Measurements from ENCODE around the gene LRP3.
A peak's percentile ranks its signal among the peaks of the same experiment; 100 is the strongest.

LRP3 gene

DNA sequence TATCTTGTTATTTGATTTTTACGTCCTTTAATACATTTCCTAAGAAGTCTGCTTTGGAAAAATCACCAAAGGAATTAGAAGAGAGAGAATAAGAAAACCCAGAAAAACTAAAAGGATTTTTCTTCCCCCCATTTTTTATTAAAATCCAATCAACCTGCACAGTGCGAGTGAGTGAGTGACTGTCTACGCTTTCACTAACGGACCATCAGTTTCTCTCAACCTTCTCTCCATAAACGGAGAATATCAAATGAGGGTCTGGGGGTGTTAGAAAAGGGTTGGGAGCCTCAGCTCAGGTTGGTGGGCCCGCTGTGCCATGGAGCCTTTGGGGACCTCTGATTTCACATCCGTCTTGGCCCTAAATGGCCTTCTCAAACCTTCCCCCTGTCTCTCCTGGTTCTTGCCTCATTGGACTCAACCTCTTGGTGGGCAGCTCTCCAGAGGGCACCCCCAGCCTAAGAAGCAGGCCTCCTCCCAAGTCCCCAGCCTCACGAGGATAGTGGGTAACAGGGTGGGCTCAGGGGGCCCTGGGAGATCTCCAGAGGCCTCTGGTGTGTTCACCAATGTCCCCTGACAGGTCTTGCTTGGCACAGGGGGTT is 763 bp upstream of the LRP3 start:
- H3K27me3 Mint-ChIP-seq: peaks cover 14% of the 10 kb centered on the region
- H3K27ac Mint-ChIP-seq: no peak overlapping the region
- no peaks in the 10 kb centered on the region for H3K9me3 Mint-ChIP-seq (ENCODE audit: low read depth)
- peak overlapping the region; percentile 75 for H3K4me3 Mint-ChIP-seq
- H3K4me1 Mint-ChIP-seq (ENCODE audit: low read depth): peaks cover 2% of the 10 kb centered on the region
- no peaks in the 10 kb centered on the region for H3K36me3 Mint-ChIP-seq

GRCh38 chr19:33194532-33194885 is 379 bp downstream of the LRP3 start:
- Mint-ChIP-seq H3K27ac (no peak overlapping the region), H3K4me1 (ENCODE audit: low read depth) (peaks cover 2% of the 10 kb centered on the region), H3K4me3 (no peak overlapping the region), H3K27me3 (peaks cover 14% of the 10 kb centered on the region), H3K36me3 (no peaks in the 10 kb centered on the region), H3K9me3 (ENCODE audit: low read depth) (no peaks in the 10 kb centered on the region)

DNA sequence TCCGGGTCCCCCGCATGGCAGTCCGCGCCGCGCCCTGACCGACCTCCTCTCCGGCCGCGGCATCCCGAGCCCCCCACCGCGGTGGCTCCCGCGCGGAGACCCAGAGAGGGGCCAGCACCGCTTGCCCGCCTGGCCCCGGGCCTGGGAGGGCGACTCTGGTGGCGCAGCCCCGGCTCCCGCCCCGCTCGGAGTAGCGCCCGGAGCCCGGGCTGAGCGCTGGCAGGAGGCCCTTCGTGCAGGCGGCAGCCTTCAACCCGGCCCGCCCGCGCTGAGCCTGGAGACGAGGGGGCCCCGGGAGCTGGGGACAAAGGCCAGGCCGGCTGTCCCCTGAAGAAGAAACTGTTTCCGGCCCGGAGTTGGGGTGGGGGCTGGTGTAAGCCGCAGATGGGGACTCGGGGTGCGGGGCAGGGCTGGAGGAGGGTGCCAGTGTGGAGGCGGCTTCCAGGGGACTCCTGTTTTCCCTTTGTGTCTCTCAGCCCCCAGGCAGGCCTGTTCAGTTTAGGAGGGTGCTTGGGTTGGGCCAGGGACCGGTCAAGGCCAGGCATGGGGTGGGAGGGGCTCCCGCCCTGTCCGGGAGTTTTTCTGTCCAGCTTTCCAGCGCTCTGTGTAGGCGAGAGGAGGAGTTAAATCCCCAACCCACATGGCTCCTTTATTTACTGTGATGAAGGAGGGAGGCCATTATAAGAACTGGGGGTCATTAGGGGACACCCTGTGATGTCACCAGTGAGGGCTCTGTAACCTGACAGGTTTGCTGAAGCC is 935 bp downstream of the LRP3 start:
- Mint-ChIP-seq H3K4me1 (ENCODE audit: low read depth) (peaks cover 2% of the 10 kb centered on the region), H3K27ac (no peak overlapping the region), H3K9me3 (ENCODE audit: low read depth) (no peaks in the 10 kb centered on the region), H3K4me3 (peak overlapping the region; percentile 52), H3K36me3 (no peaks in the 10 kb centered on the region), H3K27me3 (peaks cover 14% of the 10 kb centered on the region)

DNA sequence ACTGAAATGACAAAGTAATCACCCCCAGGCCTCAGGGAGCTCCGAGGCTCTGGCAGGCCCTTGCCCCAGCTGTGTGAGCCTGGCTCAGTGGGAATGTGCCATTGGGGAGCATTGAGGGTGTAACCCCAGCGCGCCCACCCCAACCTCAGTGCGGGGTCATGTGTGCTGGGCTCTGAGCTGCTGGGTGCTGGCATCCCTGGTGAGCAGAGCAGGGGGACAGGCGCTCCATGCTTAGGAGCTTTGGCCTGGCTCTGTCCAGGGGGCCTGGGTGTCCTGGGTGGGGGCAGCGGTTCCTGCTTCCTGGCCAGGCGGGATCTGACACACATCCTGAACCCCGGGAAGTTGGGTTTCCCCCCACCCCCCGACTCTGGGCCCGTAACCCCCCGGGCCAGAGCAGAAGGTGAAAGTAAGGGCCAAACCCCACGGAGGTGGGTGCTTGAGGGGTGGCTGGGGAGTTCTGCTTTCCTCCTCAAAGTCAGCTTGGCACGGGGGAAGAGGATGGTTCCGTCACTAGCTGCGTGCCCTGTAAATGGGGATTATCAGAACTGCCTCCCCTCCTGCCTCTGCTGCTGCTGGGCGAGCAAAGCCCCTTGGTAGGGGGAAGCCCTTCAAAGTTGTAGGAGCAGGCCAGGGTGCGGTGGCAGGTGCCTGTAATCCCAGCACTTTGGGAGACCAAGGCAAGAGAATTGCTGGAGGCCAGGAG is 1.7 kb downstream of the LRP3 start:
- Mint-ChIP-seq H3K9me3 (ENCODE audit: low read depth) (no peaks in the 10 kb centered on the region), H3K36me3 (no peaks in the 10 kb centered on the region), H3K4me3 (peak overlapping the region; percentile 52), H3K27me3 (peaks cover 14% of the 10 kb centered on the region), H3K4me1 (ENCODE audit: low read depth) (peaks cover 2% of the 10 kb centered on the region), H3K27ac (no peak overlapping the region)

- no peak overlapping the region for H3K27ac Mint-ChIP-seq
- peaks cover 2% of the 10 kb centered on the region for H3K4me1 Mint-ChIP-seq (ENCODE audit: low read depth)
- H3K9me3 Mint-ChIP-seq (ENCODE audit: low read depth): no peaks in the 10 kb centered on the region
- H3K36me3 Mint-ChIP-seq: no peaks in the 10 kb centered on the region
- H3K27me3 Mint-ChIP-seq: peaks cover 13% of the 10 kb centered on the region
- H3K4me3 Mint-ChIP-seq: no peak overlapping the region
Observed at GRCh38 chr19:33196446-33197193, 2.5 kb downstream of the LRP3 start.

DNA sequence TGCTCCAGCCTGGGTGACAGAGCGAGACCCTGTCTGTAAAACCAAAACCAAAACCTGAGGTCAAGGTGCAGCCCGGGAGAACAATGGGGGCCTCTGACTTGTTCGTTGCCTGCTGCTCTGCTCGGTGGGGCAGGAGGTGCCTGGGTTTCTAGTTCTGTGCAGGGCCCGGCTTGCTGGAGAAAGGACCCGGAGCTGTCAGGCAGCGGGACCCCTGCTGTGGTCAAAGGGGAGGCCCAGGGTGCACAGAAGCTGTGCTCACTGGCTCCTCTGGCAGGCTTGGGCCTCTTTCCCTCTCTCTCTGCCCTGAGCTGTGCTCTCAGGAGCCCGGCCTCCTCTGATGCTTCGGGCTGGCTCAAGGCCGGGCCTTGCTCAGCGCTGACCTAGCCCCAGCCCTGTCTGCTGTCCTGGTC is 3.5 kb downstream of the LRP3 start:
- Mint-ChIP-seq H3K27me3 (peaks cover 9% of the 10 kb centered on the region), H3K27ac (no peak overlapping the region), H3K36me3 (no peaks in the 10 kb centered on the region), H3K4me1 (ENCODE audit: low read depth) (peaks cover 2% of the 10 kb centered on the region), H3K4me3 (no peak overlapping the region), H3K9me3 (ENCODE audit: low read depth) (no peaks in the 10 kb centered on the region)

GRCh38 chr19:33198169-33198568 is 4.0 kb downstream of the LRP3 start:
- no peaks in the 10 kb centered on the region for H3K36me3 Mint-ChIP-seq
- no peak overlapping the region for H3K27ac Mint-ChIP-seq
- H3K4me3 Mint-ChIP-seq: no peak overlapping the region
- H3K9me3 Mint-ChIP-seq (ENCODE audit: low read depth): no peaks in the 10 kb centered on the region
- H3K27me3 Mint-ChIP-seq: peaks cover 5% of the 10 kb centered on the region
- peaks cover 2% of the 10 kb centered on the region for H3K4me1 Mint-ChIP-seq (ENCODE audit: low read depth)

DNA sequence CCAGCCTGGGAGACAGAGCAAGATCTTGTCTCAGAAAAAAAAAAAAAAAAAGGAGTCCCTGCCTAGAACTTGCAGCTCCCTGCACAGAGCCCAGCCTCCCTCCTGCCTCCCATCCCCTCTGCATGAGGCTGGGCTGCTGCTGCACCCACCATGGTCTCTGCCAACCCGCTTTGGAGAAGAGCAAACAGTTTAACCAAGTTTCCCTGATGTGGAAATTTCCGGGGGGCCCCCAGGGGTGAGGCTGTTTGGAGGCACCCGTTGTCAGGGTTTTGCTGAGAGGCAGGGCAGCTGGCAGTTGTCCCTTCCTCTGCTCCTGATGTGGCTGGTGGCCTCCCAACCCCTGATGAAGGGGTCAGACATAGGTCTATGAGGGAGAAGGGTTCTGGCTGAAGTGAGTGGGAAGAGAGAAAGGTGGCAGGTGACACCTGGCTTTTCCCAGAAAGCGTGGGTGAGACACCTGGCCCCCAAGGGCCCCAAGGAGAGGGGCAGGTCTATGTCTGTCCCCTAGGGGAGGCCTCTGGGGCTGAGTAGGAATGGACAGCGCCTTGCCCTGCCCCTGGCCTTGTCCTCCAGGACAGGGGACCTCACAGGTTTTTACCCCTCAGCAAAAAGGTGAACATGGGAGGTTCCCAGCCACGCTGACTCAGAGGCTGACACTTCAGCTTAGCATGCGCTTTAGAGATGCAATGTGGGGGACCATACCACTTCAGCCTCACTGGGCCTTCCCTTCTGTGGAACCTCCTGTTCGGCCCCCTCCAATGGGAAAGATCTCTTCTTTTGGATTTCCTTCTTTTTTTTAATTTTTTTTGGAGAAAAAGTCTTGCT is 5.5 kb downstream of the LRP3 start:
- Mint-ChIP-seq H3K27ac (no peak overlapping the region), H3K4me1 (ENCODE audit: low read depth) (peaks cover 2% of the 10 kb centered on the region), H3K27me3 (no peaks in the 10 kb centered on the region), H3K9me3 (ENCODE audit: low read depth) (no peaks in the 10 kb centered on the region), H3K4me3 (no peak overlapping the region), H3K36me3 (no peaks in the 10 kb centered on the region)

- Mint-ChIP-seq H3K4me1 (ENCODE audit: low read depth) (no peaks in the 10 kb centered on the region), H3K27me3 (no peaks in the 10 kb centered on the region), H3K36me3 (no peaks in the 10 kb centered on the region), H3K27ac (no peak overlapping the region), H3K4me3 (no peak overlapping the region), H3K9me3 (ENCODE audit: low read depth) (no peaks in the 10 kb centered on the region)
Observed at GRCh38 chr19:33201473-33201872, 7.3 kb downstream of the LRP3 start.

DNA sequence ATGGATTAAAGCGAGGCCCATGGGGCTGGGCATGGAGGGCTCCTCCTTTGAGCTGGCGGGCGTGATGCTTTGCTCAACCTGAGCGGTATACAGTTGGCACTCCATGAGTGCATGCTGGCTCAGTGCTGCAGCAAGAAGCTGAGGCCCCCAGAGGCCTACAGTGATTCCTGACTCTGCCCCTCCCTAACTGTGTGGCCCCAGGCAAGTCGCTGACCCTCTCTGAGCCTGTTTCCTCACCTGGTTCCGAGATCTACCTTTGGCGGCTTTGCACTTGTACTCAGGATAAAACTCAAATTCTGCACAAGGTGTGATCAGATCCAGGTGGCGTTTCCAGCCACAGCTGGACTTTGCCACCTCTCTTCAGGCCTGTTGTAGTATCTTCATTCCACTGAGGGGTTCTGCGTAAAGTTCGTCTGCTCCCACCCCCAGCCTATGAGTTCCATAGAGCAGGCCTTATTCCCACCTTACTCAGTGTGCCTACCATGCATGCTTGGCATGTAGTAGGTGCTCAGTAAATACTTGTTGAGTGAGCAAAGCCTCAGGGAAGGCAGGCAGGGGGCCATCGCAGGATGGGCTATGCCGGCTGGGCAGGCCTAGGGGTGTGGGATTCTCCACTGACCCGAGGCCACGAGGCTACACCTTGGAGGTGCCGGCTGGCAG is 7.9 kb downstream of the LRP3 start:
- no peaks in the 10 kb centered on the region for H3K27me3 Mint-ChIP-seq
- H3K4me3 Mint-ChIP-seq: no peak overlapping the region
- H3K4me1 Mint-ChIP-seq (ENCODE audit: low read depth): no peaks in the 10 kb centered on the region

GRCh38 chr19:33202546-33203507 is 8.7 kb downstream of the LRP3 start:
- no peaks in the 10 kb centered on the region for H3K36me3 Mint-ChIP-seq
- no peaks in the 10 kb centered on the region for H3K9me3 Mint-ChIP-seq (ENCODE audit: low read depth)
- H3K4me3 Mint-ChIP-seq: no peak overlapping the region
- no peaks in the 10 kb centered on the region for H3K4me1 Mint-ChIP-seq (ENCODE audit: low read depth)
- no peaks in the 10 kb centered on the region for H3K27me3 Mint-ChIP-seq
- H3K27ac Mint-ChIP-seq: no peak overlapping the region

More for the DNA sequence above, 7.9 kb downstream of the LRP3 start:
- Mint-ChIP-seq H3K36me3 (no peaks in the 10 kb centered on the region), H3K9me3 (ENCODE audit: low read depth) (no peaks in the 10 kb centered on the region), H3K27ac (no peak overlapping the region)

GRCh38 chr19:33203529-33203928 is 9.4 kb downstream of the LRP3 start:
- Mint-ChIP-seq H3K27ac (no peak overlapping the region), H3K36me3 (no peaks in the 10 kb centered on the region), H3K4me3 (no peak overlapping the region), H3K9me3 (ENCODE audit: low read depth) (no peaks in the 10 kb centered on the region), H3K4me1 (ENCODE audit: low read depth) (no peaks in the 10 kb centered on the region), H3K27me3 (no peaks in the 10 kb centered on the region)
